DMS 273 treated with DMSO at 0.1 percent for 48 hours (cell line): Measurements from ENCODE around the gene NTRK3.
A peak's percentile ranks its signal among the peaks of the same experiment; 100 is the strongest.

Experiments
- DNase-seq: peaks from one replicate; lab custom pipeline; 2025; lab: John Stamatoyannopoulos, UW

Gene NTRK3

GRCh38 chr15:88028024-88028423, 228.5 kb downstream of the NTRK3 start:
- no peak for DNase-seq

DNA sequence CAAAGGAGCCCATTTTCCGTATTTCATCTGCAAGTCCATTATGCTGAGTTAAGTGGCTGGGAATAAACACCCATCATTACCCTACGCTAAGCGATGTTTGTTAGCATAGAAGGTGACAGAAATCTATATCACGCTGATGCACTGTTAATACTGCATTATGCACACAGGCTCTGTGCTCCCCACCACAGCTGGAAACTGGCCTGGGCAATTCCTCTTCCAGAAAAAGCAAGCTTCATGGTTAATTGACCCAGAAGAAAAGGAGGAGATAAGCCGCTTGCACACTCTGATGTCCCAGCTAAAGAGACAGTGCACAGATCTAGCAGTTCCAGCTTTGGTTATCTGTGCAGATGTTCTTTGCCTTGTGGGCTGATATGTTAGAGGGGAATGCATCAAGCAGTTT, 232.6 kb downstream of the NTRK3 start:
- DNase-seq = no peak

- DNase-seq = peak; percentile 17
Observed at GRCh38 chr15:88022716-88023115, 233.8 kb downstream of the NTRK3 start.

DNA sequence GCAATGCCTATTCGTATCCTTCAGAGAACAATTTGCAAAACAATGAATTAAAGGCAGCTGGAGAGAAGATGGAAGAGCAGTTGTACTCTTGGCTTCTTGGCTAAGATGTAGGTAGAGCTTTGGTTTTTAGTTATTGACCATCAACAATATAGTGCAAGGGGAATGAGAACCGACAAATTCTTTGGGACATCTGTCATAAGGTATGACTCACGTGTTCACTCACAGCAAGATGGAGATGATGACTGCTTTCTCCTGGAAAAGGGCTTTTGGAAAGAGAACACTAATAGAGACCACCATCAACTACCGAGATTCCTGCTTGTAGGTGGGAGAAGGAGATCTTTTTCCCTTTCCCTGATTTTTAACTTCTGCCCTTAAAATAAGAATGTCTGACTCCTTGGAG, 234.9 kb downstream of the NTRK3 start:
- DNase-seq = no peak

DNA sequence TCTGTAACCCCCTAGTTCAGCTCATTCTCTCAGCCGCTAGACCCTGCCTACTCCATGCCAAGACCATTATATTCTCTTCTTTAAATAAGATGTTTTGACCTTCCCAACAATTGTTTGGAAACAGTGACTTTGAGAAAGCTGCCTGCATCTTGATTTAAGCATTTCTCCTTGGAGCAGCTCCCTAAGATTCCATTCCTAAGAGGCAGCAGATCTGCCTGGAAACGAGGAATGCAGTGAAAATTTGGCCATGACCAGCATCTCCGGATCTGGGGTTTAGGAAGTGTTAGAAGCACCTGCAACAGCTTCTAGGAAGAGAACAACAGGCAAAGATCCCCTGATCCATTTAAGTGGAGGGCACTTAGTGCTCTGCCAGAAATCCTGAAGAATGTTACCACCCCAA, 235.7 kb downstream of the NTRK3 start:
- no peak for DNase-seq

DNA sequence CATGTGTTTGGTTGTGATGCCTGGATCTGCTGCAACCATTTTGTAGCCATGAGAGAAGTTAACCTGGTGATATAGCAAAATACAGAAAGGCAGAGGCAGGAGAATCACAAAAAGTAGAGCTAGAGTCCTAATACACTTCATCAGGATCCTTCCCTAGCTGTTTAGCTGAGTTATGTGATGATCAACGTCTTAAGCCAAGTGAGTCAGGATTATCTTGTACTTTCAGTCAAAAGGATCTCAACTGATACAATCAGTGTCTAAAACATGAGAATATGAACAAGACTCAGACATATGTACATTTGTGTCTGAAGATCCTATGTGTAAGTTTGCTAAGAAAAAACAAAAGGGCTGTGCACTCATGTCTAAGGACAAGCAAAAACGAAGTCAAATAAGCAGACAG, 236.9 kb downstream of the NTRK3 start:
- DNase-seq = no peak

- DNase-seq = no peak
Observed at GRCh38 chr15:88018869-88019641, 237.5 kb downstream of the NTRK3 start.

GRCh38 chr15:88017753-88018152, 238.8 kb downstream of the NTRK3 start:
- no peak for DNase-seq

GRCh38 chr15:88016406-88016805, 240.1 kb downstream of the NTRK3 start:
- DNase-seq = no peak

GRCh38 chr15:88015228-88015860, 241.2 kb downstream of the NTRK3 start:
- DNase-seq = no peak

DNA sequence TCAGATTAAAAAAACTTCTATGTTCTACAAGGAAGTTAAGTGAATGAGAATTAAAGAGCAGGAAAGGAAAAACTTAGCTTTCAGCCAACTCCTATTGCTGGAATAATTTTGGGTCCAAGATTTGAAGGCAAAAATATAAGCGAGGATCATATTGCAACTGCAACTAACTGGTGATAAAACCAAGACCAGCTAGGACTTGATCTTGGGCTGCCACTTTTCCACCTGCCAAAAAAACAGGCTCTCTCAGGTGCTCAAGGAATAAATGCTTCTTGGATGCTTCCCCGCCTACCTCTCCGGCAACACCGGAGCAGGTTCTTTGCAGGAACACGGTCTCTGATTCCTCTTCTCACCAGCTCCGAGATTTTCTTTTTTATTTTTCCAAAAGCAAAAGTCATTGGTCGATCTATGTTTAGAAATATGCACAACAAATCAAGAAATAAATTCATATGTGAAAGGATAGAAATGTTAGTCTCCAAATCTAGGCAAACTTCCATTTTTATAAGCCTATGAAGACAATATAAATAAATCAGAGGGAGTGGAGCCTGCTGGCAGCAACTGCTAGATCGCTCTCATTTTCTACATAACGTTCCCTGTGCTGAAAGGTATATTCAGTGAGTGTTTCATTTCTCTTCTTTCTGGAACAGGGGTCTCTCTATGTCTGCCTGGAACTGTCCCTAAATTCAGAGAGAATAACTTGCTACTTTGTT, 241.9 kb downstream of the NTRK3 start:
- DNase-seq = no peak

DNA sequence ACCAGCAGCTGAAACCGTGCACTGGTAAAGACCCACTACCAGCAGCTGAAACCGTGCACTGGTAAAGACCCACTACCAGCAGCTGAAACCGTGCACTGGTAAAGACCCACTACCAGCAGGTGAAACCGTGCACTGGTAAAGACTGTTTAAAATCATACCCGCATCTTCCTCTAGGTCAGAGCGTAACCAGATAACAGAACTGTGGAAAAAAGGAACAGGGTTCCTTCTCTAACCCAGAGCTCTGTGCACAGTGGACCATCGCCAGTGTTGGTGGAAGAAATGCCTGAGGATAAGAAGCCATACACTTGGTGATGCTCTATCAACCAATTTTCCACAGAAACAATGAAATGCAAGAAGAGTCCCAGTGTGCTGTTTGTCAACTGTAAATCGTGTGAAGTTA, 243.4 kb downstream of the NTRK3 start:
- DNase-seq = no peak

- DNase-seq = no peak
Observed at GRCh38 chr15:88012688-88013087, 243.9 kb downstream of the NTRK3 start.

DNA sequence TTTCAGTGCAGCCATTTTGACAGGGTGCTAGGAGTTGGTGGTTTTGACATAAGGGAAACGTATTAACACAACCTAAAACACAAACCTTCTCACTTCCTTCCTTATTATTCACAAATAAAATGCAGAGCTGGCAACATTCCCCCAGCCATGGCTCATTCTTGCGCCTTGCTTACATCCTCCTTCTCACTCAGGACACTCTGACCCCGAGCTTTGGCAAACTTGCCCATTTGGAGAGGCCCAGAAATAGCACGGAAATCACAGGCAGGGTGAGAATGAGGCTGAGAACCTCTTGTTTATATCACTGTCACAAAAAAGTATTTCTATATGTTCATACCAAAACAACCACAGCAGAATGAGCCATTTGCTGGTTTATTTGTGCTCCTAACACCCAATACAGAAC, 244.3 kb downstream of the NTRK3 start:
- no peak for DNase-seq

- DNase-seq = no peak
Observed at GRCh38 chr15:88011533-88011932, 245.0 kb downstream of the NTRK3 start.

- no peak for DNase-seq
Observed at GRCh38 chr15:88006146-88006545, 250.4 kb downstream of the NTRK3 start.

DNA sequence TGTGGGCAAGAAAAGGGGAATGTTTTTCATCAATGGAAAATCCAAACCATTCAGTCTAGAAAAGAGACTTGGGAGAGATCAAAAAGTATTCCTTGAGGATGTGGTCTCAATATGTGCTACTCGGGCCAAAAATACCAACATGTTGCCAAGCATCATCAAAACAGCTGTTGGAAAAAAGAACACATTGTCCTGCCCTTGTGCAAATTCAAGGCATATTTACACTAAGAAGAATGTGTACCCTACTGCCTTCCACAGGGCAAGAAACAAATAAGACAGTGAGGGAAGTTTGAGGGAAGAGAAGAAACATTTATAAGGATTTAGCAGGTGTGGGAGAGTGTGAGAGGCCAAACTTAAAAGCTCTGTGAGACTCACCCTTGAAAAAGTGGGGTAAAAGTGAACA, 252.1 kb downstream of the NTRK3 start:
- DNase-seq = no peak

GRCh38 chr15:88003541-88004327, 252.8 kb downstream of the NTRK3 start:
- DNase-seq = no peak

DNA sequence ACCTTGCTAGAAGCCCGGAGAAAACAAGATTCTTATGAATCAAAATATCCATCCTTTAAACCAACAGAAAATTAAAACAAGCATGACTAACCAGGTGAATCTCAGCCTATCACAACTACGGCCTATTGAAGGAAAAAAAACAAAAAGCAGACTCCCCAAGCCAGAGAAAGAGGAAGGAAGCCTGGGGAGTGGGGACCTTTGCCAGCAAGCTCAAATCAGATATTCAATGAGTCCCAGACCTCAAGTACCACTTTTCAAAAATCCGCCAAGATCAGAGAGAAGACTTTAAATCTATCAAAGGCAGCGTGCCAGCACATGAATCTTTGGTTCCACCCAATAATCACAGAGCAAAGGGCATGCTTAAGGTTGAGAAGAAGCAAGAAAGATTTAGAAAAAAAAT, 253.8 kb downstream of the NTRK3 start:
- DNase-seq = no peak

GRCh38 chr15:87998630-87999029, 257.9 kb downstream of the NTRK3 start:
- DNase-seq = no peak

GRCh38 chr15:87986776-87987175, 269.8 kb downstream of the NTRK3 start:
- DNase-seq = no peak

DNA sequence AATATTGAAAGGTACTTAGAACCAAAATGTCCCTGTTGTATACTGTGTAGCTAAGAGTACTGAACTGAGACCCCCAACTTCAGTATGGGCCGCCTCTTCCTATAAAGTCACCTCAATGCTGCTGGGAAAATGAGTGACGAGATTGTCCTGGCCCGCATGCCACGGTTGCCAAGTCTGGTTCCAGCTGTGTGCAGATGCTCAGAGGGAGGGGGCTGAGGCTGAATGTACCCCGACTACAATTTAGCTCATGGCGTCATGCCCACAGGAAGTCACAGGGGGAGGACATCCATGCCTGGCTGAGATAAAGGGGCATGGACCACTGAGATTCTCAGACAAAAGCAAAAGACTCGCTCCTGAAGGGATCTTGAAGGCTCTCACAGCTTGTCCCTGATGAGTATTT, 271.1 kb downstream of the NTRK3 start:
- no peak for DNase-seq
